Measurements from ENCODE around the gene GRAP2.

GRAP2 gene

DNA sequence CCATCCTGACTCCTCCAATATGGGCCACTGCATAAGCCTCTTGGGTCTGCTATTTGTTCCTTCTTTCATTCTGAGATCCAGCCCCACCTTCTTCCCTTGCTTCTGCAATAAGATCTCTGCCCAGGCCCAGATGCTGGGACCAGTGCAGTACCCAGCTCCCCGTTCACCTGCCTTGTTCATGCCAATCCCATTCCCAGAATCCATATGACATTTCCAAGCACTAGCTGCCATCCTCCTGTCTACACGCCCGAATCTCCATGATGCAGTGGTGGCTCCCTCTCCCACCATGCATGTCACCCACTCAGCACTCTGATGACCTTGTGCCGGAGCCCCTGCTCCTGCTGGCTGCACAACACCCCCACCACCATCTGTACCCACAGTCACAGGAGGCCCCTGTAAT is 82.5 kb downstream of the GRAP2 start:
- Histone ChIP-seq H3K4me3 (no peak overlapping the region), H3K27ac (no peak overlapping the region)
- no peak for DNase-seq (ENCODE audit: low spot score)
- TF ChIP-seq, protein P1, sequence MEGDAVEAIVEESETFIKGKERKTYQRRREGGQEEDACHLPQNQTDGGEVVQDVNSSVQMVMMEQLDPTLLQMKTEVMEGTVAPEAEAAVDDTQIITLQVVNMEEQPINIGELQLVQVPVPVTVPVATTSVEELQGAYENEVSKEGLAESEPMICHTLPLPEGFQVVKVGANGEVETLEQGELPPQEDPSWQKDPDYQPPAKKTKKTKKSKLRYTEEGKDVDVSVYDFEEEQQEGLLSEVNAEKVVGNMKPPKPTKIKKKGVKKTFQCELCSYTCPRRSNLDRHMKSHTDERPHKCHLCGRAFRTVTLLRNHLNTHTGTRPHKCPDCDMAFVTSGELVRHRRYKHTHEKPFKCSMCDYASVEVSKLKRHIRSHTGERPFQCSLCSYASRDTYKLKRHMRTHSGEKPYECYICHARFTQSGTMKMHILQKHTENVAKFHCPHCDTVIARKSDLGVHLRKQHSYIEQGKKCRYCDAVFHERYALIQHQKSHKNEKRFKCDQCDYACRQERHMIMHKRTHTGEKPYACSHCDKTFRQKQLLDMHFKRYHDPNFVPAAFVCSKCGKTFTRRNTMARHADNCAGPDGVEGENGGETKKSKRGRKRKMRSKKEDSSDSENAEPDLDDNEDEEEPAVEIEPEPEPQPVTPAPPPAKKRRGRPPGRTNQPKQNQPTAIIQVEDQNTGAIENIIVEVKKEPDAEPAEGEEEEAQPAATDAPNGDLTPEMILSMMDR (IDR thresholded peaks at IDR 0.05) = no peak

DNA sequence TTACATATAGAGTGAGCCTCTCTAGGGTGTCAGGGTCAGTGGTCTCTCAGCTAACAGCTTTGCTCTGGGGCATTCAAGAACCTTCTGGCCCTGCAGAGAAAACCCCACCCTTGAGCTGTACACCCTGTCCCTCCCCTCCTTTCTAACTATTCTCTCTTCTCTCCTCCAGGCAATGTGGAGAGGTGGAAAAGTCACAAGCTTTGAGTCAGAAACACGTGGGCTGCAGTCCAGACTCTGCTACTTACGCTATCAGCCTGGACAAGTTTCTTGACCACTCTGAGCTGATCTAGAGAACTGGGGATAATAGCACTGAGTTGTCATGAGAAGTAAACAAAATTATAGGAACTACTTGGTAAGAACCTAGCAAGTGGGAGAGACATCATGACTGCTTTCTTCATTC is 83.1 kb downstream of the GRAP2 start:
- TF ChIP-seq, protein P1 (IDR thresholded peaks at IDR 0.05) = no peak
- no peak for DNase-seq (ENCODE audit: low spot score)
- no peak overlapping the region for H3K4me3 ChIP-seq
- H3K27ac ChIP-seq = no peak overlapping the region

DNA sequence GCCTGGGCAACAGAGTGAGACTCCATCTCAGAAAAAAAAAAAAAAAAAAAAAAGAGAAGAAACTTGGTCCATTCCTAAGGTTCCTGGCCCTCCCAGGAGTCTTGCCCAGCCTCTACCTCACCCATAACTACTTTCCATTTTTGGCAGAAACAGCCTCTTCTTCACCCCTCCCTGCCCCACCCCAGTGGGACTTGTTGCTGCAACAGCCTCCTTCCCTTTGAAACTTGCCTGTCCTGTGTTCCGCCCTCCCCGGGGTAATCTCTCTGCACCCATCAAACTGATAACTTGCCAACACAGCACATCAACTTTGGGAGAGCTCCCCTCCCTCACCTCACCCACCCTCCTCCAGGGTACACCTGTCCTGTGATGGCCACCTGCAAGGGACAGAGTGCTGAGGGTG is 83.9 kb downstream of the GRAP2 start:
- H3K4me3 ChIP-seq = no peak overlapping the region
- no peak for DNase-seq (ENCODE audit: low spot score)
- TF ChIP-seq, protein P1 (IDR thresholded peaks at IDR 0.05) = no peak
- no peak overlapping the region for H3K27ac ChIP-seq

DNA sequence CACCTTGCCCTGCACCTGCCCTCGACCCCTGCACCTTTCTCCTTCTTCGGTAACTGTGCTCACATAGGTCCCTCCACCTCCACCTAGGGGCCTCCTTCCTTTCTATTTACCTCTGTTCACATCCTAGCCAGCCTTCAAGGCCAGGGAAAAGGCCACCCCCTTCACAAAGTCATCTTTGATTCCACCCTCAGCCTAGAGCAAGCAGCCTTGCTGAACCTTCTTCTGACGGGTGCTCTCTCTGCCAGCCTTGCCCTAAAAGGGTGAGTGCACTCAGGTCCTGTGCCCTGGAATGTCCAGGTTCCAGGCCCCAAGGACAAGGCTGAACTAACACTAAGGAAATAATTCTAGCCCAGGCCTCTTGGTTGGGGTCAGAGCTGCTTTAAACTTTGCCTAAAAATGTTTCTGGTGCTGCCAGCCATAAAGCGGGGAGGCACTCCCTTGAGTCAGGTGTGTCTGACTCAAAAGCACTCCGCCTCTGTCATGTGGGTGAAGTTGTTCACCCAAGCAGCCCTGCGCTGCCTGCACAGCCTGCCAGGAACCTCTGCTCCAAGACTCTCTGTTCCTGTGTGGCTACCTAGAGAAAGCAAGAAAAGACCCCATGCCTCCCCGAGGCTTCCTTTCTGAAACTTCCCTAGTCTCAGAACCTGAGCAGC is 84.6 kb downstream of the GRAP2 start:
- TF ChIP-seq, protein P1 (IDR thresholded peaks at IDR 0.05) = no peak
- no peak overlapping the region for H3K27ac ChIP-seq
- no peak overlapping the region for H3K4me3 ChIP-seq
- DNase-seq (ENCODE audit: low spot score) = no peak

DNA sequence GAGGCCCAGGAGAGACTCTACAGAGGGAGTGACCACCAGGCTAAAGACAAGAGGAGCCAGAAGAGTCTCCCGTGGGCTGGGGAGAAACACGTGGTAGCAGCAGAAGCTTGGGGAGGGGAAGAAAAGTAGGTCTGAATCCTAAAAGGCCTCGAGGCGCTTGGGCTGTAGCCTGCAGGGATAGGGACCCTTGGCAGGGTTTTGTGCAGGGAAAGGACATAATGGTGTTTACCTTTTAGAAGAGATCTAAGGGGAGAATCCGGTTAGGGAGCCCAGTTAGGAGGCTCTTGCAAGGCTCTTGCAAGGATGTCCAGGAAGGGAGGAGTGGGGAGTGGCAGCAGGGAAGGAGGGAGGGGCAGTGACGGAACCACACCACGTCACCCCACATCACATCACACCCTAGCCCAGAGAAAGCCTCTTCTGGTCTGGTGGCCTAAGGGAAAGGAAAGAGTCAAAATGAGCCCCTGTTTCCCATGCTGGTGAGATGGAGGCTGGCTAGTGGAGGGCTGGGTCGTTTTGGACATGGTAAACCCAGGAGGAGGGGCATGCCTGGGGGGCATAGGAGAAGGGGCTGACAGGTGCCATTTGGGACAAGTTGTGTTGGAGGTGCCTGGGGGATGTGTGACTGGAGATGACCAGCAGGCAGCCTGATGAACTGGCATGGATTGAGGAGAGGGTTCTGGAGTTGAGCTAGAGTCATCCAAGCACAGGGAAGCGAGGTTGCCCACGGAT is 87.7 kb downstream of the GRAP2 start:
- DNase-seq (ENCODE audit: low spot score) = peak; percentile 58
- no peak overlapping the region for H3K27ac ChIP-seq
- TF ChIP-seq, protein P1 (IDR thresholded peaks at IDR 0.05) = no peak
- H3K4me3 ChIP-seq = no peak overlapping the region

DNA sequence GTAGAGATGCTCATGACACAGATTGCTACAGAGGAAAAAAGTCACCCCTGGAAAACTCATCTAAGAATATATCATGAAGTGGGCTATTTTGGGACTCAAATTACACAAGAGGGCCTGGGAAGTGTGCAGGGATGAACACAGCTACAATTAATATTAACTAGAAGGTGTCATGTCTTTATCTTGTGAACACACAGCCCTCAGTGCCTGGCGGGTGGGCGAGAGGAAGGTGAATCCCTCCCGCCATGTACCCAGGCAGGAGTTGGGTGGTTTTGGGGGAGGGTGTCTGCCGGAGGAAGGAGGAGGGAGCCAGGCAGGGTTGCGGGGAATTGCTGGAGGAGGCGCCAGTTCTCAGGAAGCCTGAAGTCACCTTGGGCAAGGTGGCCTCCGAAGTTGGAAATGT is 88.7 kb downstream of the GRAP2 start:
- Histone ChIP-seq H3K27ac (no peak overlapping the region), H3K4me3 (no peak overlapping the region)
- TF ChIP-seq, protein P1 (IDR thresholded peaks at IDR 0.05) = no peak
- no peak for DNase-seq (ENCODE audit: low spot score)

DNA sequence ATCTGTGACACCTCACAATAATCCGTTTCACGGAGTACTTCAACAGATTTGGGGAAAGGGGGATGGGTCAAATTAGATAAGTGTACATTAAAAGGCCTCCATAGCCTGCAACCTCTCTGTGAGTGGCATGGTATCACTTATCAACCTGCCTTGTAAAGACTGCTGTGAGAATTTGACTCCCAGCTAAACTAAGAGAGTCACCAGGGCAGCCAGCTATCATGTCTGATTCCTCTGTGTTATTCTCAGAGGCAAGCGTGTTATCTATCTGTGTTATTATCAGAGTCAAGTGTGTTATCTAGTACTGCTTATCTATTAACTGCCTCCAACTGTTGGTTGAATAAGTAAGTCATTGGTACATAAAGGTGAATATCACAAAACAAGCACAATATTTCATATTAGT is 89.8 kb downstream of the GRAP2 start:
- TF ChIP-seq, protein P1 (IDR thresholded peaks at IDR 0.05) = no peak
- no peak overlapping the region for H3K27ac ChIP-seq

More for the DNA sequence above, 89.8 kb downstream of the GRAP2 start:
- H3K4me3 ChIP-seq = no peak overlapping the region
- no peak for DNase-seq (ENCODE audit: low spot score)
